ENCODE data around the gene ADCY4.
"Not testable (repeated sequence)": the region's sequence is repeated elsewhere in the genome, so short reads cannot be mapped to it uniquely, and the experiment has no call there.

ADCY4 gene

DNA sequence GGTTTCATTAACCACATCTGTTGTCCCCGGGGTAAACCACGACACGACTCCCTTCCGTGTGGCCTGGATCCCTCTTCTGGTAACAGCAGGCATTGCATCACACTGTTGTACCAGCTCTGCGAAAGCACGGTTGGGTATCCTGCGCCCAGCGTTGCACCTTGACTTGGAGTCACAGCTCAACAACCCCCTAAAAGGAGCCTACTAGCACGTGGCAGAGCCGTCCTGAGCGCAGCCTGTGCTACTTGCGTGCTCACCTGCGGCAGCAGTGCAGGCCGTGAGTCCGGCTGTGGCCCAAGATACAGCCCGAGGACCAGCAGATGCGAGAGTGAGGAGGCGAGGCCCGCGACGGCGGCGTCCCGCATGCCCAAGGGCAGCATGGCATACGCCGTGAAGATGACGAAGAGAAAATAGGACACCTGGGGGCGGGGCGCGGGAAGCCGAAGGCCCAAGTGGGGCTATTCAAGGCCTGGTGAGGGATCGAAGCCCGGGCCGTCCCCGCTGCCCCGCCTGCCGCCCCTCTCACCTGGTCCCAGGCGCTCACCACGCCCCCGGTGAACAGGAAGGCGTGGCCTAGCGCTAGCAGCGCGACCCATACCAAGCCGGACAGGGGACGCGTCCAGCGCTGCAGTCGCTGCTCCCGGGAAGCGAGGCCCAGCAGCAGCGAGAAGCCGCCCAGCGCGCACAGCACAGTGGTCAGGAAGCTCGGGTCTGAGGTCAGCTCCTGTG lies 2.4 kb downstream of the ADCY4 start:
- TF ChIP-seq, protein P1, sequence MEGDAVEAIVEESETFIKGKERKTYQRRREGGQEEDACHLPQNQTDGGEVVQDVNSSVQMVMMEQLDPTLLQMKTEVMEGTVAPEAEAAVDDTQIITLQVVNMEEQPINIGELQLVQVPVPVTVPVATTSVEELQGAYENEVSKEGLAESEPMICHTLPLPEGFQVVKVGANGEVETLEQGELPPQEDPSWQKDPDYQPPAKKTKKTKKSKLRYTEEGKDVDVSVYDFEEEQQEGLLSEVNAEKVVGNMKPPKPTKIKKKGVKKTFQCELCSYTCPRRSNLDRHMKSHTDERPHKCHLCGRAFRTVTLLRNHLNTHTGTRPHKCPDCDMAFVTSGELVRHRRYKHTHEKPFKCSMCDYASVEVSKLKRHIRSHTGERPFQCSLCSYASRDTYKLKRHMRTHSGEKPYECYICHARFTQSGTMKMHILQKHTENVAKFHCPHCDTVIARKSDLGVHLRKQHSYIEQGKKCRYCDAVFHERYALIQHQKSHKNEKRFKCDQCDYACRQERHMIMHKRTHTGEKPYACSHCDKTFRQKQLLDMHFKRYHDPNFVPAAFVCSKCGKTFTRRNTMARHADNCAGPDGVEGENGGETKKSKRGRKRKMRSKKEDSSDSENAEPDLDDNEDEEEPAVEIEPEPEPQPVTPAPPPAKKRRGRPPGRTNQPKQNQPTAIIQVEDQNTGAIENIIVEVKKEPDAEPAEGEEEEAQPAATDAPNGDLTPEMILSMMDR (IDR thresholded peaks at IDR 0.05; ENCODE audit: low read depth, low read length), result peak; percentile 85
- in situ Hi-C loops (cut with HindIII; ENCODE audit: low sequenced_read_pairs), result loop anchor here (10.0 kb wide), 1 partner anchor 102 kb away; no protein-coding TSS in a partner anchor
- DNase-seq (ENCODE audit: low read depth, low spot score), result peak; percentile 41
- peak overlapping the region; percentile 17 for H3K4me3 ChIP-seq (ENCODE audit: low read depth, low read length)

DNA sequence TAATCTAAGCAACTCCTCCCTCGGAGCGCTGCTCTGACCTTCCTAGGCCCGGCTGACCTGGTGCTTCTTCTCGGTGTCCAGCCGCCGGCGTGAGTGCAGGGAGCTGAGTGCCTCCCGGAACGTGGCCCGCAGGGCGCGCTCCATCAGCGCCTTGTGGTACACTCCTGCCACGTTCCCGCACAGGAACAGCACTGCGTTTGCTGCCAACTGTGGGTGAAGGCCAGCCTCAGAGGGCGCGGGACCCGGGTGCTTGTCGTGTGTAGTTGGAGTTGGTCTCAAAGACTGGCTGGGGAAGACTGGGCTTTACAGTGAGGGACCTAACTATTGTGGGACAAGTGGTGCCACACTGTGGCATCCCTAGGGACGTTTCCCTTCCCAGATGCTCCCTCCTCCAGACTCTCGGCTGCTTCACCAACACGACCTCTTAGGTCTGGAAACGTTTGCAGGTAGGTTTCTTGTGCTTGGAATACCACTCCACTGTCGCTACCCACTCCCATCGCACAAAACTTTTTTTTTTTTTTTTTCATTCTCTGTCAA lies 3.1 kb downstream of the ADCY4 start:
- no peak for DNase-seq (ENCODE audit: low read depth, low spot score)
- H3K4me3 ChIP-seq (ENCODE audit: low read depth, low read length), result no peak overlapping the region
- TF ChIP-seq, protein P1 (IDR thresholded peaks at IDR 0.05; ENCODE audit: low read depth, low read length), result no peak
- in situ Hi-C loops (cut with HindIII; ENCODE audit: low sequenced_read_pairs), result loop anchor here (10.0 kb wide), 1 partner anchor 103 kb away; no protein-coding TSS in a partner anchor

DNA sequence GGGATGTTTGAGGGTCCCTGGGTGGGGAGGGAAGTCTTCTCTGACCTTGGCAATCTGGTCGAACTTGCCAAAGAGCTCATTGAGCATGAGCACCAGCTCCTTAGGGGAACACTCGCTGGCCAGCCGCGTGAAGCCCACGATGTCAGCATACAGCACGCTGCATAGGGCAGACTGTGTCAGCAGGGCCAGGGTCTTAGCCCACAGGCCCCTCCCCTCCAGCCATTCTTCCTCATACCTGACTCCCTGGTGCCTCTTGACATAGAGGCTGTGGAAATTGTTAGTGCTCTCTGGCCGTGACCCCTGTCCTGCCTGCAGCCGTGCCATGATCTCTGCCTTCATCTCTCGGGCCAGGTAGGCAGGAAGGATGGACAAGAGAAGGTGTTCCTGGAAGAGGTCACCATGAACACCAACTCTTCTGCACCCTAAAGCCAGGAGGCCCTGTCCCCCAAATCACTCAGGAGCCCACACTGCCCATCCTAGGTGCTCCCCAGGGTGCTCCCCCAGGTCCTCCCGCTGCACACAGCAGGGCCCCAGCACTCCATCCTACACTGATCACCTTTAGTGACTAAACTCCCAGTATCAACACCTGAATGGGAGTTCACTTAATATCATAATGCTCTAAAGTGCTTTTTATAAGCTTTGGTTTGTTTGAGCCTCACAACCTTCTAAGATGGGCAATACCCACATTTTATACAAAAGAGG lies 3.7 kb downstream of the ADCY4 start:
- no peak for DNase-seq (ENCODE audit: low read depth, low spot score)
- TF ChIP-seq, protein P1 (IDR thresholded peaks at IDR 0.05; ENCODE audit: low read depth, low read length), result no peak
- in situ Hi-C loops (cut with HindIII; ENCODE audit: low sequenced_read_pairs), result loop anchor here (10.0 kb wide), 1 partner anchor 104 kb away; no protein-coding TSS in a partner anchor
- H3K4me3 ChIP-seq (ENCODE audit: low read depth, low read length), result no peak overlapping the region

DNA sequence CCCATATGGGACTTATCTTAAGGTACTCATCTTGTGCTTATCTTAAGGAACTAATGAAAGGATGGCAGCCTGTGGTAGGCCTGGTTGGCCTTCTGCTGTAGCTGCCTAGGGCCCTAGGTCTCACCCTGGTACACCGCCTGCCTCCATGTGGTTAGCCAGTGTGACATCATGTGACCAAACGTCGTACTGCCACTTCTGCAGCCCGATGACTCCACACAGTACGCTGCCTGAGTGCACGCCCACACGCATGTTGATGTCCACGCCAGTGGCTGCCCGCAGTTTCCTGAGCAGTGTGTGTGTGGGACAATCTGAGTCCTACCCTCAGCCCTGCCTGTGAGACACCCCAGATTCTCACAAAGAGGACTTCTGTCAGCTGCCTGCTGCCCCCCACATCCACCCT lies 5.1 kb downstream of the ADCY4 start:
- H3K4me3 ChIP-seq (ENCODE audit: low read depth, low read length), result no peak overlapping the region
- DNase-seq (ENCODE audit: low read depth, low spot score), result no peak
- TF ChIP-seq, protein P1 (IDR thresholded peaks at IDR 0.05; ENCODE audit: low read depth, low read length), result no peak
- in situ Hi-C loops (cut with HindIII; ENCODE audit: low sequenced_read_pairs), result loop anchor here (10.0 kb wide), 1 partner anchor 105 kb away; no protein-coding TSS in a partner anchor

DNA sequence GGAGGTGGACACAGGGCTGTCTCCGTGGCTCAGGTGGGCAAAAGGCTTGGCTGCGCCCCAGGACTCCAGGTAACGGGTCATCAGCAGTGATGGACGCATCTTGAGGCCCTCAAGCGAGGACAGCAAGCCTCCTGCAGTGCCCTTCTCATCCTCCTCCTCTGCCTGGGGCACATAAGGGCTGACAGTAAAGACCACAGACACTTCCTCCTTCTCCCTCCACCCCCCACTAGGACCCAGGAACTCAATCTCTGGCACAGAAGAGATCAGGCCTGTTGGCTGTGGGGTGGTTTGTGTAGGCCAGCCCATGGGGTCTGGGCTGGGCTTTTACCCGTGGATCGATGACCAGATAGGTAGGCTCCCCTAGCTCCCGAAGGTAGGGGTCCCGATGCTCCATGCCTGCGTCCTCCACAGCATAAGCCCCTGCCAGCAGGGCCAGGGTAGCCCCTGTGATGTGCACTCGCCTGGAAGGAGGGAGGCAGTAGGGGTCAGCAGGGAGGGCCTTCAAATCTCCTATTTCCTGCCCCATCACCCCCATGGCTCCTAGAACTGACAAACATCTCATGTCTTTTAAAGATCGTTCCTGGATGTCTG lies 5.7 kb downstream of the ADCY4 start:
- TF ChIP-seq, protein P1 (IDR thresholded peaks at IDR 0.05; ENCODE audit: low read depth, low read length), result no peak
- H3K4me3 ChIP-seq (ENCODE audit: low read depth, low read length), result no peak overlapping the region
- in situ Hi-C loops (cut with HindIII; ENCODE audit: low sequenced_read_pairs), result no loop called here

DNA sequence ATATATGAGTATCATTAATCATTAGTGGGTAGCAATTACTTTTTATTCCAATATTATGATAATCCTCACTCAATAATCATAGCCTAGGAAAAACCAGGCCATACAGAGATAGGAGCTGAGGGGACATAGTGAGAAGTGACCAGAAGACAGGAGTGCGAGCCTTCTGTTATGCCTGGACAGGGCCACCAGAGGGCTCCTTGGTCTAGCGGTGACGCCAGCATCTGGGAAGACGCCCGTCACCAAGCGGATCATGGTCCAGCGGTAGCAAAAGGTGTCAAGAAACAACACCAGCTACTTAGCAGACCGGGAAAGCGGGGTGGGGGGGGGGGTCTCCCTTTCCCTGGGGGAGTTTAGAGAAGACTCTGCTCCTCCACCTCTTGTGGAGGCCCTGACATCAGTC lies 7.0 kb downstream of the ADCY4 start:
- in situ Hi-C loops (cut with HindIII; ENCODE audit: low sequenced_read_pairs); H3K4me3 ChIP-seq (ENCODE audit: low read depth, low read length); DNase-seq (ENCODE audit: low read depth, low spot score): not testable (repeated sequence)
- TF ChIP-seq, protein P1 (IDR thresholded peaks at IDR 0.05; ENCODE audit: low read depth, low read length), result peak; percentile 33

More for the DNA sequence above, 5.7 kb downstream of the ADCY4 start:
- no peak for DNase-seq (ENCODE audit: low read depth, low spot score)

Measured in astrocyte of the spinal cord (primary cell).